Vagina (tissue), 2 donors: ENCODE results near the gene SPEM1.

Experiments used
- CTCF ChIP-seq, 3 experiments: fragments of 450-650 bp in 2 of 3; fragments of 200-600 bp in 1 of 3; sonication (generic) in 1 of 3; IDR thresholded peaks; one replicate each; pipeline ENCODE4 v1.5.1; 2017 to 2019; ENCODE audit warnings: antibody characterized with exemption in 3 of 3, mild to moderate bottlenecking in 2 of 3, moderate library complexity in 2 of 3
- POLR2A ChIP-seq, 2 donors: fragments of 450-650 bp; IDR thresholded peaks; one replicate each; pipeline ENCODE4 v1.6.1; 2017; ENCODE audit warnings: antibody characterized with exemption in 2 of 2, mild to moderate bottlenecking in 2 of 2, moderate library complexity in 2 of 2
- POLR2AphosphoS5 ChIP-seq, 2 donors: sonication (generic); formaldehyde crosslinking; IDR thresholded peaks; one replicate each; pipeline ENCODE4 v1.9.0; 2017; ENCODE audit warnings: antibody characterized with exemption in 2 of 2, mild to moderate bottlenecking in 2 of 2, low read depth in 1 of 2; ENCODE audit not compliant: insufficient read depth in 1 of 2

GRCh38 chr17:7403043-7403726 is 16.9 kb upstream of the SPEM1 start:
- TF ChIP-seq CTCF (IDR thresholded peaks at IDR 0.05), result no peak
- TF ChIP-seq POLR2A (IDR thresholded peaks at IDR 0.05), result no peak
- no peak for TF ChIP-seq POLR2AphosphoS5 (IDR thresholded peaks at IDR 0.05; ENCODE audit: insufficient read depth in 1 of 2, low read depth in 1 of 2)
